Activated CD4-positive, CD25-positive, alpha-beta regulatory T cell treated with anti-CD3 and anti-CD28 coated beads, Interleukin-2, amount 50 U/mL, for 72 hours (primary cell): ENCODE data around the gene IFT57.
A peak's percentile ranks its signal among the peaks of the same experiment; 100 is the strongest.
"Not testable (repeated sequence)": the region's sequence is repeated elsewhere in the genome, so short reads cannot be mapped to it uniquely, and the experiment has no call there.

Experiments used
- DNase-seq: peaks from one replicate; pipeline ENCODE4 v3.0.0; 2021

IFT57 gene

GRCh38 chr3:108157273-108157672 lies 65.0 kb downstream of the IFT57 start:
- no peak for DNase-seq

- no peak for DNase-seq
Observed at GRCh38 chr3:108156312-108156853, 65.8 kb downstream of the IFT57 start.

GRCh38 chr3:108155642-108156041 lies 66.6 kb downstream of the IFT57 start:
- not testable (repeated sequence) for DNase-seq

- DNase-seq, result no peak
Observed at GRCh38 chr3:108153451-108153981, 68.7 kb downstream of the IFT57 start.

- DNase-seq, result no peak
Observed at GRCh38 chr3:108152274-108152673, 70.0 kb downstream of the IFT57 start.

GRCh38 chr3:108150200-108150599 lies 72.0 kb downstream of the IFT57 start:
- DNase-seq, result no peak

GRCh38 chr3:108146139-108146538 lies 76.1 kb downstream of the IFT57 start:
- no peak for DNase-seq

- no peak for DNase-seq
Observed at GRCh38 chr3:108145578-108145977, 76.6 kb downstream of the IFT57 start.

GRCh38 chr3:108137460-108137814 lies 84.8 kb downstream of the IFT57 start:
- DNase-seq, result no peak

- no peak for DNase-seq
Observed at GRCh38 chr3:108136561-108137459, 85.4 kb downstream of the IFT57 start.

- no peak for DNase-seq
Observed at GRCh38 chr3:108134555-108134880, 87.7 kb downstream of the IFT57 start.

GRCh38 chr3:108133858-108134554 lies 88.2 kb downstream of the IFT57 start:
- DNase-seq, result no peak

GRCh38 chr3:108133048-108133369 lies 89.2 kb downstream of the IFT57 start:
- DNase-seq, result no peak

GRCh38 chr3:108131475-108132134 lies 90.6 kb downstream of the IFT57 start:
- no peak for DNase-seq

GRCh38 chr3:108130701-108131474 lies 91.3 kb downstream of the IFT57 start:
- no peak for DNase-seq

- no peak for DNase-seq
Observed at GRCh38 chr3:108130236-108130635, 92.0 kb downstream of the IFT57 start.

- DNase-seq, result peak; percentile 47
Observed at GRCh38 chr3:108127301-108127988, 94.8 kb downstream of the IFT57 start.

- no peak for DNase-seq
Observed at GRCh38 chr3:108126348-108126747, 95.9 kb downstream of the IFT57 start.

GRCh38 chr3:108125550-108126071 lies 96.6 kb downstream of the IFT57 start:
- DNase-seq, result peak; percentile 44

- no peak for DNase-seq
Observed at GRCh38 chr3:108125153-108125543, 97.1 kb downstream of the IFT57 start.

GRCh38 chr3:108124337-108125152 lies 97.7 kb downstream of the IFT57 start:
- peak; percentile 50 for DNase-seq
